Anterior cingulate cortex (tissue), 58 donors: ENCODE results near the gene PDXK.
"Not testable (repeated sequence)": the region's sequence is repeated elsewhere in the genome, so short reads cannot be mapped to it uniquely, and the experiment has no call there.

Experiments used
- DNase-seq, 58 donors: peaks; one replicate each; lab custom pipeline; 2025; lab: John Stamatoyannopoulos, UW

Gene PDXK

DNA sequence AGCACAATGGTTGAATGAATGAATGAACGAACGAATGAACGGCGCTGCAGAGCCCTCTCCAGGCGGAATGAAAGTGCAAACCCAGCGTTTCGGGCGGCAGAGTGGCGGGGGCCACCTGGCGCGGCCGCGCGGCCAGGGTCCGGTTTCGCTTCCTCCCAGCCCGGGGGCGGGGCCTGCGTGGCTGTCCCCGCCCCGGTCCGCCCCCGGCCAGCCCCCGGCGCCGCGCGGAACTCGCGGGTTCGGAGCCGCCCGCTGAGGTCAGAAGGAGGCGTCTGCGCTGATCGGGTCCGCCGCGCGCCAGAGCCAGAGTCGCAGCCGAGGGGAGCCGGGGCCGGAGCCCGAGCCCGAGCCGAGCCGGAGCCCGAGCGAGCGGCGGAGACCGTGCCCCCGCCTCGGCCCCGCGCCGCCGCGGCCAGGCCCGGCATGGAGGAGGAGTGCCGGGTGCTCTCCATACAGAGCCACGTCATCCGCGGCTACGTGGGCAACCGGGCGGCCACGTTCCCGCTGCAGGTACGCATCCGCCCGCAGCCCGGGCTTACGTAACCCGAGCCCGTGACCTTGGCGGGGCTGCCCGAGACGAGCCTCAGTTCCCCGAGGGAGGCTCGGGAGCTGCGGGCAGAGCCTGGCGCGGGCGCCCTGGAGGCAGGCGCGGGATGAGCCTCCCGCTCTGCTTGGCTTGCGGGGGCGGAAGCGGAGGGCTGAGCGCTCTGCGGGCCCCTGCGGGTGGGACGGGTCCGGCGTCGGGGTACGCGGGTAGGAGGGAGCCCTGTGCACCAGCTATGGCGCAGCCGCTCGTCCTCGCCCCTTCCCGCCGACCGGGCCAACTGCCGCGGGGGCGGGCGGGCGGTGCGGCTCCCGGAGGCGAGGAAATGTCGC is at the start of gene PDXK:
PDXK (plus strand) TSS at position 258 of the 876 bp plus-strand sequence; CDS start at position 424, 166 bp downstream.
- DNase-seq = peak in 56 of 58 donors; percentile 38 to 90 (median 79)

DNA sequence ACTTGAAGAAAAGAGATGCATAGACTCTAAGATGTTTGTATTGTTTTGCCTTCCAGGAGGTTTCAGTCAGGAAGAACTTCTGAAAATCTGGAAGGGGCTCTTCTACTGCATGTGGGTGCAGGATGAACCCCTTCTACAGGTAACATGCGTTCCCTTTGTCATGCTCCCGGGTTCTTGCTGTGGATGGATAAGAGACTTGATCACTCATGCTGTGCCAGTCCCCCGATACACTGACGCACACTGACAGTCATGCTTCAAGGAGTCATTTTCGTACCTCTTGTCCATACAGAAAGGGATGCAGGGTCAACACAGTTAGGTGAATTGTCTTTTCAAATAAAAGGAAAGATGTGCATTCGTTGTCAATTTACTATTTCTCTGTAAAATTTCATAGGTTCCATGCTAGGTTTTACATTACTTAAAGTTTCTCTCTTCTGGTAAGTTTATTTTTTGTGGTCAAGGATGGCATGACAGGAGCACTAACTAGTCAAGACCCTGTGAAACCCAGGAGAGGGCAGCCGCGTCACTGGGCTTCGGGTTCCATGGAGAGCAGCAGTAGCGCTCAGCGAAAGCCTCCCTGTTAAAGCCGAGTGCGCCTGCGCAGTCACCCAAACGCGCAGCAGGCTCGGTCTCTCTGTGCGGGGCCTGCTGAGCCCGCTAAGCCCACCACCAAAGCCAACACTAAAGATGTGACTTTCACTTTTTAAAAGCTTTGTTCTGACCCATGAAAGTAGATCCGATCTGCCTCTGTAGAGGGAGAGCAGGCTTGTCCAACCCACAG is 48.9 kb upstream of the PDXK start:
- no peak for DNase-seq

DNA sequence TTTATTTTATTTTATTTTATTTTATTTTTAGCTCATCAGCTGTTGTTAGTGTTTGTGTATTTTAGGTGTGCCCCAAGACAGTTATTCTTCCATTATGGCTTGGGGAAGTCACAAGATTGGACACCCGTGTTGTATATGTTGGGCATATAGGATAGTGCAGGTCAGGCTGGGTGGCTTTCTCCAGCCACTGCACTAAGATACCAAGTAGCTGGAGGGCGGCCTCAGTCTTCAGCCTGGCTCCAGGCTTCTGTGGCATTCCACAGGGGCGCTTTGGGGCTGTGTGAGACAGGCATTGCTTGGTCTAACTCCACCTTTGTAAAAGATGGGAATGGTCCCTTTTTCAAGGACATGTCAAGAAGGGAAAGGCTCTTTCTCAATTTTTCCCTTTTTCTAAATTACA is 43.1 kb upstream of the PDXK start:
- no peak for DNase-seq

DNA sequence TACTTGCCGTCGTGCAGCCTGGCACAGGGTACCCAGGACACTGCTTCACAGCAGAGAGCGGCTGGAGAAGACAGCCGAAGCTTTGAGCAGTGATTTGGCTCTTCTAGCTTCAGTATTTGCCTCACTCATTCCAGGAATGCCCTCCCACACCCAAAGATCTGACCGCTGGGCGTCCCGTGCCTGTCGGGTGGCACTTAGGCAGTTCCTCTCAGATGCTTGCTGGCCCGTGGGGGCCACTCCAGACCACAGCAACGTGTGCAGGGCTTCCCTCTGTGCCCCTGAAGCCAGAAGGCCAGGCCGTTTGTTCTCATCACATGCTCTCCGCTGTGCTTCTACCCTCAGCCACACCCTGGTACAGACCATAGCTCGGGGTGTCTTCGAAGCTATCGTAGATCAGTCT is 42.5 kb upstream of the PDXK start:
- no peak for DNase-seq

DNA sequence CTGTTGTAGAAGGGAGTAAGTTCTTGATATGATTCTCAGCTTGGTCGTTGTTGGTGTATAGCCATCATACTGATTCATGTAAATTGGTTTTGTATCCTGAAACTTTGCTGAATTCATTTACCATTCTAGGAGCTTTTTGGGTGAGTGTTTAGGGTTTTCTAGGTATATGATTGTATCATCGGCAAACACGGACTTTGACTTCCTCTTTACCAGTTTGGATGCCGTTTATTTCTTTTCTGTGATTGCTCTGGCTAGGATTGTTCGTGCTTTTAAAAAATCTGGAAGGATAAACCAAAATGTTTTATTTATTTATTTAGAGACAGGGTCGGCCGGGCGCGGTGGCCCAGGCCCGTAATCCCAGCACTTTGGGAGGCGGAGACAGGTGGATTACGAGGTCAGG is 39.0 kb upstream of the PDXK start:
- no peak for DNase-seq

DNA sequence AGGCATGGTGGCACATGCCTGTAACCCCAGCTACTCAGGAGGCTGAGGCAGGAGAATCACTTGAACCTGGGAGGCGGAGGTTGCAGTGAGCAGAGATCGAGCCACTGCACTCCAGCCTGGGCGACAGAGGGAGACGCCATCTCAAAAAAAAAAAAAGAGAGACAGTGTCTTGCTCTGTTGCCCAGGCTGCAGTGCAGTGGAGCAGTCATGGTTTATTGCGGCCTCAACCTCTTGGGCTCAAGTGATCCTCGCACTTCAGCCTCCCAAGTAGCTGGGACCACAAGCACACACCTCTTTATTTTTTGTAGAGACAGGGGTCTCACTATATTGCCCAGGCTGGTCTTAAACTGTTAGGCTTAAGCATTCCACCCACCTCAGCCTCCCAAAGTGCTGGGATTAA is 38.5 kb upstream of the PDXK start:
- not testable (repeated sequence) for DNase-seq

DNA sequence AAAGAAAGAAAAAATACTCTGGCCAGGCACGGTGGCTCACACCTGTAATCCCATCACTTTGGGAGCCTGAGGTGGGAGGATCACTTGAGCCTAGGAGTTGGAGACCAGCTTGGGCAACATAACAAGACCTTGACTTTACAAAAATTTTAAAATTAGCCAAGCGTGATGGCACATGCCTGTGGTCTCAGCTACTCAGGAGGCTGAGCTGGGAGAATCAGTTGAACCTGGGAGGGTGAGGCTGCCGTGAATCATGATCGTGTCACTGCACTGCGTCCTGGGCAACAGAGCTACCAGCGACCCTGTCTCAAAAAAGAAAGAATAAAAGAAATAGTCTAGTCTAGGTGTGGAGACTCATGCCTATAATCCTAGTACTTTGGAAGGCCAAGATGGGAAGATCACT is 37.3 kb upstream of the PDXK start:
- no peak for DNase-seq

DNA sequence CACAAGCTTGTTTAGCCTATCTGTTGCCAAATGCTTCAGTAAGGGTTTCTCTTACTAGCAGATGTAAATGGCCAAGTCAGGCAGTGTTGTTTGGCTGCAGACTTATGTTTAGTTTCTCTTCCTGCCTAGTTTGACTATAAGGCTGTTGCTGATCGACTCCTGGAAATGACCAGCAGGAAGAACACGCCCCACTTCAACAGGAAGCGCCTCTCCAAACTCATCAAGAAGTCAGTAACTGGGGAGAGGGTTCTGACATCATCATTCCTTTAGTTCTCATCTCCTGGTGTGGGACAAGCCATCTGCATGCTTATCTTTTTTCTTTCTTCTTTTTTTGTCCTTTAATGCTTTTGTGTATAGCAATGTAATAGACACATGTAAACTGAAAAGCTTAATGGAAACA is 34.5 kb upstream of the PDXK start:
- no peak for DNase-seq

DNA sequence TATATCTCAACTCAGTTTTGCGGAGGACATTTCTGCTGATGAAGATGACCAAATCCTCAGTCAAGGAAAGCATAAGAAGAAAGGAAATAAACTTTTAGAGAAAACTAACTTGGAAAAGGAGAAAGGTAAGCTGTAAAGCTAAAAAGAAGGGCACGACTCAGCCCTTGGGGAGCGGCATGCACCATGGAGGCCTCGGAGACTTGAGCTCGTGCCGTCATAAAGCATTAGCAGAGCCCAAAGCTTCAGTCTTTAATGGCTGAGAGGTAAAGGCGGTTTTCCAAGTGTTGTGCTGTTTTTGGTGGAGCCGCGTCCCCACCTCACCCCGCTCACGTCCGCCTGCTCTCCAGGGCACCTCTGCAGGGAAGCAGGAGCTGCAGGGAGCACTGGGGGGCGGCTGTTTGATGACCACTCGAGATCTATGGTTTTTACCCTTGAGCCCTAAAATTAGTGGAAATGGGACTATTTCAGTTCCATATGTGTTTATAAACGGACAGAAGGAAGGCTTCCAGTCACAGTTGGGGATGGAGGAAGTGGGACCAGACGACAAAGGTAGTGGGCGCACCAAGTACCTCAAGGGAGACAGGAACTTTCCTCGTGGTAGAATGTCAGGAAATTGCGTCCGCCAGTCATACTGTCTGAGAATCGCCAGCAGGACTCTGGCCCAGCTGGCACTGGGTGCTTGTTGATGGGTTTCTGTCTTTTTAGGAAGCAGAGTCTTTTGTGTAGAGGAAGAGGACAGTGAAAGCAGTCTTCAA is 31.9 kb upstream of the PDXK start:
- peak in 1 of 58 donors; percentile 27 for DNase-seq

DNA sequence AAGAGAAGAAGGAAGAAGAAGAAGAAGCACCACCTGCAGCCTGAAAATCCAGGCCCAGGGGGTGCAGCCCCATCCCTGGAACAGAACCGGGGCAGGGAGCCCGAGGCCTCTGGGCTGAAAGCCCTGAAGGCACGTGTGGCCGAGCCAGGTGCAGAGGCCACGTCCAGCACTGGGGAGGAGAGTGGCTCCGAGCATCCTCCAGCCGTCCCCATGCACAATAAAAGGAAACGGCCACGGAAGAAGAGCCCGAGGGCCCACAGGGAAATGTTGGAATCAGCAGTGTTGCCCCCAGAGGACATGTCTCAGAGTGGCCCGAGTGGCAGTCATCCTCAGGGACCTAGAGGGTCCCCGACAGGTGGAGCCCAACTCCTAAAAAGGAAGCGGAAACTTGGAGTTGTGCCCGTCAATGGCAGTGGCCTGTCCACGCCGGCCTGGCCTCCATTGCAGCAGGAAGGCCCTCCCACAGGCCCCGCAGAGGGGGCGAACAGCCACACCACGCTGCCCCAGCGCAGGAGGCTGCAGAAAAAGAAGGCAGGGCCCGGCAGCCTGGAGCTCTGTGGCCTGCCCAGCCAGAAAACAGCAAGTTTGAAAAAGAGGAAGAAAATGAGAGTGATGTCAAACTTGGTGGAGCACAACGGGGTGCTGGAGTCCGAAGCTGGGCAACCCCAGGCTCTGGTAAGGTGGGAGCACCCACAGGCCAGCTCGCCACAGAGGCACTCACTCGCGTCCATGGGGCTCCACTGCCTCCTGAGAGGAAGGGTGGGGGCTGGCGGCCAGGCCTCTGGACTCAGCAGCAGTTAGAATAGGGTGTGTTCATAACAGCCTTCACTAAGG is 31.1 kb upstream of the PDXK start:
- DNase-seq = no peak

DNA sequence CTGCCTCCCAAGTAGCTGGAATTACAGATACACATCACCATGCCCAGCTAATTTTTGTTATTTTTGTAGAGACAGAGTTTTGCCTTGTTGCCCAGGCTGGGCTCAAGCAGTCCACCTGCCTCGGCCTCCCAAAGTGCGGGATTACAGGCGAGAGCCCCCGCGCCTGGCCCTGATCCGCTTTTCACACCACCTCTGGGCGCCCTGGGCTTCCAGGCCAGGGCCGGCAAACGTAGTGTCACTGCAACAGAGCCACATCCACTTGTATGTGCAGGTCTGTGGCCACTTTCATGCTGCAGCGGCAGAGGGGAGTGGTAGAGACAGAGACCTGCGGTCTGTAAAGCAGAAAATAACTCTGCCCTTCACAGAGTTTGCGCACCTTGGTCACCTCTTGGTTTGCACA is 30.0 kb upstream of the PDXK start:
- DNase-seq = no peak

DNA sequence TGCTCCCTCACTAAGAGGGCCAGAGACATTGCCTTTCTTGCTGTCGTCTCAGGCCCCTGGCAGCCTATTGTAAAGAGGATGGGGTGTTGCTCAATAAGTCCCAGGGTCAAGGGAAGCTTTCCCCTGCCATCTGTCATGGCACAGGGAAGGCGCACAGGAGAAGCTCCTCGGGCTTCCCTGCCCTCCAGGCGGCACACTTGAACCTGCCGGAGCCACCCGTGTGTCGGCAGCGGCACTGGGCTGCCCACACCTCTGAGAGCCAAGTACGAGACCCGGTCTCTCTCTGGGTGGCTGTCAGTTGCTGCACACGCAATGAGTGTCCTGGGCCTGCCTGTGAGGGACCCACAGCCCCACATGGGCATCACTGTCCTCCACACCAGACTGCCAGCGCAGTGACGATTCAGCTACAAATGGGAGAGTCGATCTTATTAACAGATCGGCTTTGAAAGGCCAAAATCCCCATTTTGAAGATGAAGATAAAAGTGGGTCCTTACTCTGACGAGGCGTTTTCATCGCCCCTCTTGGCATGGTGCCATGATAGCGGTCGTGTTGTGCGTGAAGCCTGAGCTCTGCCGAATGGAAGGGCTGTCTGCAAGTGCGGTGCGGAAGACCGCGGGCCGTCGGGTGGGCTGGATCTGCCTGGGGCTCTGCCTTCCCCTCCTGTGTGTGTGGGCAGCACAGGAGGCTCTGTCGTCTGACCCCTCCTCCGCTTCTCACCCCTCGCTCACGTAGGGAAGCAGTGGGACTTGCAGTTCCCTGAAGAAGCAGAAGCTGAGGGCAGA is 29.2 kb upstream of the PDXK start:
- no peak for DNase-seq

DNA sequence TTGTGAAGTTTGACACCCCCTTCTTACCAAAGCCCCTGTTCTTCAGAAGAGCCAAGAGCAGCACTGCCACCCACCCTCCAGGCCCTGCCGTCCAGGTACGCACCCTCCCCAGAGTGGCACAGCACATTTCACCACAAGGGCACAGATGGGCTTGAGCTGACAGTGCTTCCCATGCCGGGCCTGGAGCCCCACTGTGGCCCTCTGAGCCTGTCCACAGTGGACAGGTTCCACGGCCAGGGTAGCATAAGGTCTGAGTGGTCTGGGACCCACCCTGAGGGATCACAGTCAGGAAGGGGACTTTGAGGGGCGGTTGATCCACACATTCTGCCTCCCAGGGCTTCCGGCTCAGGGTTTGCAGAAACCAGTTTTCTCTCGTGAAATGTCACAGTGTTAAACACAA is 28.6 kb upstream of the PDXK start:
- no peak for DNase-seq

DNA sequence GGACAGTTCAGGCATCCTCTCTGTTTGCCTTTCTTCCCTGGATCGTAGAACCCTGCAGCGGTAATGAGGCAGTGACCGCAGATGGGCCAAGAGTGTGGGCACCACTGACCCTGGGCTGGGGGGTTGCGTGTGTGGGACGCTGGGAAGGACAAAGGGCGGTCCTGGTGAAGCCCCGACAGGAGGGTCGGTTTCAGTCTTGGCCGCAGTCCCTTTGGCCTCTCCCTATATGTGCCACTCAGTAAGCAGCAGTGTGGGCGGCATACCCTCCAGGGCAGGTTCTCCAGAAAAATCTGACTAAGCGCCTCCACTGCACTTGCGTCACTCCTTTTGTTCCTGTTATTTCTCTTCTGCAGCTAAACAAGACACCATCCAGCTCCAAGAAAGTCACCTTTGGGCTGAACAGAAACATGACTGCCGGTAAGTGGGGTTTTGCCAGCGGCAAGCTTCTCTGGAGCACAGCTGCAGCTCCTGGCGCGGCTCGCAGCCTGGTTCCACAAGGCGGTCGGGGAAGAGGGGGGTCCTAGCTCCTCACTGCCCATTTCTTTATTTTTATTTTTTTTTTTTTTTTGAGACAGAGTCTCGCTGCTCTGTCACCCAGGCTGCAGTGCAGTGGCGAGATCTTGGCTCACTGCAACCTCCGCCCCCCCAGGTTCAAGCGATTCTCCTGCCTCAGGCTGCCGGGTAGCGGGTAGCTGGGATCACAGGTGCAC is 27.7 kb upstream of the PDXK start:
- no peak for DNase-seq

DNA sequence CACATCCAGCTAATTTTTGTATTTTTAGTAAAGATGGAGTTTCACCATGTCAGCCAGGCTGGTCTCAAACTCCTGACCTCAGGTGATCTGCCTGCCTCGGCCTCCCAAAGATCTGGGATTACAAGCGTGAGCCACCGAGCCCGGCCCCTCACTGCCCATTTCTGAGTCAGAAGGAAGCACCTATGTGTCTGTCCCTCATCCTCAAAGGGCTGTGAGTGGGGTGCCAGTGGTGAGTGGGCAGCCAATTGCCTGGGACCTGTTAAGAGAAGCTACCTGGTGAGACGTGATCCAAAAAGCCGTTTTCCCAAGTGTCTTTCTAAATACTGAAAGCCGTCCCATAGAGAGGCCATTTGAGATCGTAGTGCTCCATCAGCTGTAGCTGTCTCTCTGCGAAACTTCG is 27.1 kb upstream of the PDXK start:
- no peak for DNase-seq

DNA sequence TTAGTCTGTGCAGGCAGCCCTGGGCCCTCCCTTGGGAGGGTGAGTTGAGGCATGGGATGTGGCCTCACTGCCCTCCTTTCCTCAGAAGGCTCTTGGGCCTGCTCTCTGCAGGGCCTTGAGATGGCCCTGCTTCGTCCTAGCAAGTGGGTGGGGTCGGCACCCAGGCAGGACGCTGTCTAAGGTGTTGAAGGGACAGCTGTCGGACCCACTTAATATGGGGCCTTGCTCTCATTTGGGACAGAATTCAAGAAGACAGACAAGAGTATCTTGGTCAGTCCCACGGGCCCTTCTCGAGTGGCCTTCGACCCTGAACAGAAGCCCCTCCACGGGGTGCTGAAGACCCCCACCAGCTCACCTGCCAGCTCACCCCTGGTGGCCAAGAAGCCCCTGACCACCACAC is 26.0 kb upstream of the PDXK start:
- DNase-seq = no peak

DNA sequence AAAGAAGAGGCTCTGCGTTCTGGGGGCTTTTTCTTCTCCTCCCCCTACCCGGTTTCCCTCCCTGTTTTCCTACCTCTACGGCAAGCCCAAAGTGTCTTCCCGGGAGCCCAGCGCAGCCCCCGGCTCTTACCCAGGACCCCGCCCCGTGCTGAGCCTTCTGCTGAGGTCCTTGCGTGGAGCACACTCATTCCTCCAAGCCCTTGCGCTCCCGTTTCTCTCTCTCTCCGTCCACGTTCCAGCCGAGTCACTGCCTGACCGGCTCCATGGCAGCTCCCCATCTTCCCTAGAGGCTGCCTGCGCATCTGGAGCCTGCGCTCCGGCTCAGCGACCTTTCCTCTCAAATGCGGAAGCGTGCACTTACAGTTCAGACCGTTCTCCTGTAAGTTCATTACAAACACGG is 24.9 kb upstream of the PDXK start:
- no peak for DNase-seq

DNA sequence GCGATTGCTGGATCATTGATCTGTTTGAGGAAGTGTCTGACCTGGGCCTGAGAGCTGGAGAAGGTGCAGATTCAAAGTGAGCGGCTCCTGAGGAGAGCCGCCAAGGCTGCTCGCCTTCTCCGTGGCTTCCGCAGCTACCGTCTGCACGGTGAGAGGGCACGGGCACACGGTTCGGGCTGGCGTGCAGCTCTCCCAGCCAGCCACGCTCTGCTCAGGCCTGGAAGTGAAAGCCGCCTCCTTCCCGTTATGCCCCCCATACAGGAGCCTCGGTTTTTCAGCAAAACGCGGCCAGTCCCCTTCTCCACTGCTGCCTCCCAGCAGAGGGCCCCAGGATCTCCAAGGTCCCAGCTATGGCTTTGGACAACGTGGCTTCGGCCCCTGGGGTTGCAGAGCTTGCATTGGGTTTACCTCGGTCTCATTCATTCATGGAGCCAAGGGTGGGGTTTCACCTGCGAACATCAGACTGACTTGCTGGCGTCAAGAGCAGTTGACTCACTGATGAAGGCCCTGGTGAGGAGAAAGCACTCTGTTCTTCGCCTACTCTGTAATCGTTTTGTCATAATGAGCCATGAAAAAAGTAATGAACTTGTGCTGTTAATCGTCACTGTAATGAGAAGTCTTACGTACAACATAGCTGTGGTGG is 24.4 kb upstream of the PDXK start:
- DNase-seq = no peak
